ENCODE results near the gene CLSTN2.

Gene CLSTN2

GRCh38 chr3:140006331-140006730 lies 71.3 kb downstream of the CLSTN2 start:
- no peak overlapping the region for H3K4me2 ChIP-seq
- no peaks in the 10 kb centered on the region for H3K79me2 ChIP-seq (ENCODE audit: insufficient read depth, low read depth)
- H3K27ac ChIP-seq = no peak overlapping the region
- H4K20me1 ChIP-seq (ENCODE audit: insufficient read depth) = no peaks in the 10 kb centered on the region
- H3K27me3 ChIP-seq (ENCODE audit: insufficient read depth, low read depth) = no peaks in the 10 kb centered on the region
- H3K9ac ChIP-seq = no peak overlapping the region
- no peak for TF ChIP-seq CTCF (conservative IDR thresholded peaks at IDR 0.05; ENCODE audit: low read depth, low read length)
- H3K4me3 ChIP-seq (IDR thresholded peaks at IDR 0.05; ENCODE audit: insufficient read depth, low read depth, low read length) = no peak overlapping the region
- no peaks in the 10 kb centered on the region for H3K4me1 ChIP-seq (ENCODE audit: low read depth, poor library complexity, severe bottlenecking)
- no peaks in the 10 kb centered on the region for H3K36me3 ChIP-seq (ENCODE audit: insufficient read depth)
- H2AFZ ChIP-seq (ENCODE audit: low read depth) = no peak overlapping the region

GRCh38 chr3:140007081-140007480 lies 72.1 kb downstream of the CLSTN2 start:
- no peak overlapping the region for H3K27ac ChIP-seq
- no peak overlapping the region for H3K4me2 ChIP-seq
- H4K20me1 ChIP-seq (ENCODE audit: insufficient read depth) = no peaks in the 10 kb centered on the region
- no peaks in the 10 kb centered on the region for H3K36me3 ChIP-seq (ENCODE audit: insufficient read depth)
- no peak for TF ChIP-seq CTCF (conservative IDR thresholded peaks at IDR 0.05; ENCODE audit: low read depth, low read length)
- no peaks in the 10 kb centered on the region for H3K79me2 ChIP-seq (ENCODE audit: insufficient read depth, low read depth)
- H3K27me3 ChIP-seq (ENCODE audit: insufficient read depth, low read depth) = no peaks in the 10 kb centered on the region
- H2AFZ ChIP-seq (ENCODE audit: low read depth) = no peak overlapping the region
- no peaks in the 10 kb centered on the region for H3K4me1 ChIP-seq (ENCODE audit: low read depth, poor library complexity, severe bottlenecking)
- H3K9ac ChIP-seq = no peak overlapping the region
- H3K4me3 ChIP-seq (IDR thresholded peaks at IDR 0.05; ENCODE audit: insufficient read depth, low read depth, low read length) = no peak overlapping the region

- H3K4me3 ChIP-seq (IDR thresholded peaks at IDR 0.05; ENCODE audit: insufficient read depth, low read depth, low read length) = no peak overlapping the region
- no peaks in the 10 kb centered on the region for H3K27me3 ChIP-seq (ENCODE audit: insufficient read depth, low read depth)
- H2AFZ ChIP-seq (ENCODE audit: low read depth) = no peak overlapping the region
- no peaks in the 10 kb centered on the region for H3K36me3 ChIP-seq (ENCODE audit: insufficient read depth)
- no peaks in the 10 kb centered on the region for H3K79me2 ChIP-seq (ENCODE audit: insufficient read depth, low read depth)
- H3K4me1 ChIP-seq (ENCODE audit: low read depth, poor library complexity, severe bottlenecking) = no peaks in the 10 kb centered on the region
- H3K4me2 ChIP-seq = no peak overlapping the region
- no peak overlapping the region for H3K9ac ChIP-seq
- TF ChIP-seq CTCF (conservative IDR thresholded peaks at IDR 0.05; ENCODE audit: low read depth, low read length) = no peak
- no peak overlapping the region for H3K27ac ChIP-seq
- no peaks in the 10 kb centered on the region for H4K20me1 ChIP-seq (ENCODE audit: insufficient read depth)
Measured at GRCh38 chr3:140007911-140008869, 73.2 kb downstream of the CLSTN2 start.

- H3K9ac ChIP-seq = no peak overlapping the region
- no peaks in the 10 kb centered on the region for H3K79me2 ChIP-seq (ENCODE audit: insufficient read depth, low read depth)
- no peak overlapping the region for H3K4me2 ChIP-seq
- H3K36me3 ChIP-seq (ENCODE audit: insufficient read depth) = no peaks in the 10 kb centered on the region
- no peak overlapping the region for H2AFZ ChIP-seq (ENCODE audit: low read depth)
- H3K27ac ChIP-seq = no peak overlapping the region
- TF ChIP-seq CTCF (conservative IDR thresholded peaks at IDR 0.05; ENCODE audit: low read depth, low read length) = no peak
- H4K20me1 ChIP-seq (ENCODE audit: insufficient read depth) = no peaks in the 10 kb centered on the region
- no peaks in the 10 kb centered on the region for H3K27me3 ChIP-seq (ENCODE audit: insufficient read depth, low read depth)
- H3K4me1 ChIP-seq (ENCODE audit: low read depth, poor library complexity, severe bottlenecking) = no peaks in the 10 kb centered on the region
- no peak overlapping the region for H3K4me3 ChIP-seq (IDR thresholded peaks at IDR 0.05; ENCODE audit: insufficient read depth, low read depth, low read length)
Measured at GRCh38 chr3:140010391-140010790, 75.4 kb downstream of the CLSTN2 start.
